GM23248 (cell line): ENCODE data around the gene CD93. TPM values are rescaled to one million over a fixed set of nuclear protein-coding genes. Genes with fewer than 3 reads are reported as not detected.

Experiments used
- DNase-seq: peaks from one replicate; pipeline ENCODE4 v3.0.0-alpha.2; 2015
- H2AFZ ChIP-seq: fragments of 200-600 bp; sonication (generic); 2 replicates; pipeline ENCODE4 v1.6.1; 2016; ENCODE audit warnings: antibody characterized with exemption
- H3F3A ChIP-seq: fragments of 200-600 bp; sonication (generic); 2 replicates; pipeline ENCODE4 v1.6.1; 2016; ENCODE audit warnings: mild to moderate bottlenecking, antibody characterized with exemption, mixed run types; ENCODE audit not compliant: insufficient read depth
- H3K27ac ChIP-seq: fragments of 200-600 bp; sonication (generic); 2 replicates; pipeline ENCODE4 v1.5.1; 2016; ENCODE audit warnings: mild to moderate bottlenecking
- H3K27me3 ChIP-seq: fragments of 200-600 bp; sonication (generic); replicated peaks from 2 replicates; pipeline ENCODE4 v1.6.1; 2016; ENCODE audit warnings: mild to moderate bottlenecking; ENCODE audit not compliant: insufficient read depth
- H3K36me3 ChIP-seq: fragments of 200-600 bp; sonication (generic); 2 replicates; pipeline ENCODE4 v1.6.1; 2016; ENCODE audit warnings: low read depth, mild to moderate bottlenecking
- H3K4me1 ChIP-seq: fragments of 200-600 bp; sonication (generic); 2 replicates; pipeline ENCODE4 v1.6.1; 2016; ENCODE audit warnings: mild to moderate bottlenecking; ENCODE audit not compliant: insufficient read depth
- H3K4me2 ChIP-seq: fragments of 200-600 bp; sonication (generic); one replicate; pipeline ENCODE4 v1.6.1; 2016; ENCODE audit warnings: mild to moderate bottlenecking; ENCODE audit not compliant: unreplicated experiment
- H3K4me3 ChIP-seq: fragments of 200-600 bp; sonication (generic); 2 replicates; pipeline ENCODE4 v1.5.1; 2016; ENCODE audit warnings: mild to moderate bottlenecking
- H3K79me2 ChIP-seq: fragments of 200-600 bp; sonication (generic); 2 replicates; pipeline ENCODE4 v1.6.1; 2016; ENCODE audit warnings: mild to moderate bottlenecking; ENCODE audit not compliant: insufficient read depth
- H3K9ac ChIP-seq: fragments of 200-600 bp; sonication (generic); 2 replicates; pipeline ENCODE4 v1.6.1; 2016; ENCODE audit warnings: mild to moderate bottlenecking
- H3K9me2 ChIP-seq: fragments of 200-600 bp; sonication (generic); 2 replicates; pipeline ENCODE4 v1.6.1; 2016; ENCODE audit warnings: mixed run types, mild to moderate bottlenecking, moderate library complexity; ENCODE audit not compliant: insufficient read depth
- H3K9me3 ChIP-seq: fragments of 200-600 bp; sonication (generic); one replicate; pipeline ENCODE4 v1.6.1; 2017; ENCODE audit warnings: low read depth
- H4K20me1 ChIP-seq: fragments of 200-600 bp; sonication (generic); 2 replicates; pipeline ENCODE4 v1.6.0; 2016; ENCODE audit not compliant: insufficient read depth
- EZH2 ChIP-seq: fragments of 200-600 bp; sonication (generic); IDR thresholded peaks from 2 replicates; pipeline ENCODE4 v1.6.1; 2018; ENCODE audit warnings: antibody characterized with exemption, mild to moderate bottlenecking; ENCODE audit not compliant: insufficient read depth, poor library complexity, severe bottlenecking
- EZH2phosphoT487 ChIP-seq: fragments of 200-600 bp; sonication (generic); IDR thresholded peaks from 2 replicates; pipeline ENCODE4 v1.6.1; 2018; ENCODE audit warnings: antibody characterized with exemption, moderate library complexity, mild to moderate bottlenecking, low read depth; ENCODE audit not compliant: insufficient read depth
- WGBS, 2 experiments: methylation state at CpG; one replicate each; pipeline ENCODE4 v1.1.6; 2015 to 2017; ENCODE audit warnings: low lambda C conversion rate in 2 of 2, low coverage in 1 of 2; ENCODE audit errors: missing lambda C conversion rate in 2 of 2; 5-methylcytosine and 5-hydroxymethylcytosine counted together
- in situ Hi-C: fragments of 300-500 bp; cut with MboI; formaldehyde crosslinking; loops from 2 replicates; pipeline ENCODE4 v1.15.0; 2020
- polyA plus RNA-seq: library from polyadenylated mRNA; unstranded; fragments of >200 nt; fragmentation: Nextera tagmentation; extraction: Ambion mirVana; gene quantifications from 2 replicates; pipeline ENCODE4 v1.2.1, GENCODE V29; 2016
- total RNA-seq: library from RNA; depleted of rRNA; stranded (reverse); fragments of >200 nt; shearing (Covaris generic); gene quantifications from 2 replicates; pipeline ENCODE4 v1.2.3, GENCODE V29; 2014

CD93 gene
- total and polyA plus RNA-seq, 2 experiments from 2014 or later = 0.03 TPM; not detected in 1

- Histone ChIP-seq H3K36me3 (no peaks in the 10 kb centered on the region), H3K4me3 (no peak overlapping the region), H3K9me3 (no peaks in the 10 kb centered on the region), H3F3A (no peaks in the 10 kb centered on the region), H3K27me3 (no peaks in the 10 kb centered on the region), H2AFZ (no peak overlapping the region), H3K4me1 (no peaks in the 10 kb centered on the region), H3K27ac (no peak overlapping the region), H3K9ac (no peak overlapping the region), H4K20me1 (no peaks in the 10 kb centered on the region), H3K9me2 (no peaks in the 10 kb centered on the region), H3K4me2 (no peak overlapping the region), H3K79me2 (no peaks in the 10 kb centered on the region)
- in situ Hi-C loops = no loop called here
- 72 to 75% methylated on average over 11 of the region's 11 CpGs for WGBS, 2 experiments
- TF ChIP-seq EZH2phosphoT487 = no peak
- no peak for TF ChIP-seq EZH2
- DNase-seq = peak; percentile 5
These were observed 17.3 kb upstream of the CD93 start for GRCh38 chr20:23103284-23104018.

GRCh38 chr20:23101696-23102406 is 15.7 kb upstream of the CD93 start:
- Histone ChIP-seq H3K4me3 (no peak overlapping the region), H3F3A (no peaks in the 10 kb centered on the region), H3K27ac (no peak overlapping the region), H3K9me2 (no peaks in the 10 kb centered on the region), H3K27me3 (no peaks in the 10 kb centered on the region), H3K4me1 (no peaks in the 10 kb centered on the region), H3K4me2 (no peak overlapping the region), H3K9ac (no peak overlapping the region), H4K20me1 (no peaks in the 10 kb centered on the region), H2AFZ (no peak overlapping the region), H3K79me2 (no peaks in the 10 kb centered on the region), H3K9me3 (no peaks in the 10 kb centered on the region), H3K36me3 (no peaks in the 10 kb centered on the region)
- DNase-seq = no peak
- WGBS, 2 experiments = 87 to 90% methylated on average over 5 of the region's 5 CpGs
- TF ChIP-seq EZH2 = no peak
- TF ChIP-seq EZH2phosphoT487 = no peak
- in situ Hi-C loops = no loop called here

GRCh38 chr20:23100720-23101107 is 14.6 kb upstream of the CD93 start:
- H3K79me2 ChIP-seq = no peaks in the 10 kb centered on the region
- H3K36me3 ChIP-seq = no peaks in the 10 kb centered on the region
- DNase-seq = no peak
- H3K9me3 ChIP-seq = no peaks in the 10 kb centered on the region
- H3K9me2 ChIP-seq = no peaks in the 10 kb centered on the region
- no peaks in the 10 kb centered on the region for H3F3A ChIP-seq
- H3K4me3 ChIP-seq = no peak overlapping the region
- no peak overlapping the region for H3K4me2 ChIP-seq
- no peak overlapping the region for H2AFZ ChIP-seq
- H3K27me3 ChIP-seq = no peaks in the 10 kb centered on the region
- in situ Hi-C loops = no loop called here
- no peak overlapping the region for H3K27ac ChIP-seq
- no peak overlapping the region for H3K9ac ChIP-seq
- H4K20me1 ChIP-seq = no peaks in the 10 kb centered on the region
- no peaks in the 10 kb centered on the region for H3K4me1 ChIP-seq
- no peak for TF ChIP-seq EZH2phosphoT487
- TF ChIP-seq EZH2 = no peak

GRCh38 chr20:23099791-23100719 is 13.9 kb upstream of the CD93 start:
- in situ Hi-C loops = no loop called here
- Histone ChIP-seq H2AFZ (no peak overlapping the region), H3K4me3 (no peak overlapping the region), H3K4me2 (no peak overlapping the region), H3K27ac (no peak overlapping the region), H3K9me3 (no peaks in the 10 kb centered on the region), H3K27me3 (no peaks in the 10 kb centered on the region), H3F3A (no peaks in the 10 kb centered on the region), H3K4me1 (no peaks in the 10 kb centered on the region), H3K36me3 (no peaks in the 10 kb centered on the region), H3K9ac (no peak overlapping the region), H3K9me2 (no peaks in the 10 kb centered on the region), H4K20me1 (no peaks in the 10 kb centered on the region), H3K79me2 (no peaks in the 10 kb centered on the region)
- TF ChIP-seq EZH2 = no peak
- TF ChIP-seq EZH2phosphoT487 = no peak
- no peak for DNase-seq
- WGBS, 2 experiments = 79 to 80% methylated on average over 13 of the region's 13 CpGs
